Naive thymus-derived CD4-positive, alpha-beta T cell (primary cell): ENCODE measurements around the gene NFATC2. TPM values are rescaled to one million over a fixed set of nuclear protein-coding genes. Genes with fewer than 3 reads are reported as not detected.

Source experiments
- ATAC-seq: fragments of 150-1000 bp; cut with Tn5 transposase; 2 replicates; pipeline ENCODE4 v1.10.0; 2021; ENCODE audit warnings: mild to moderate bottlenecking, moderate library complexity
- CTCF ChIA-PET: fragments of 350-600 bp; sonication (Branson Sonifier 250); formaldehyde crosslinking; loops from one replicate; lab custom pipeline; 2021; ENCODE audit warnings: antibody characterized with exemption; lab: Charles Lee
- POLR2A ChIA-PET: fragments of 350-600 bp; sonication (Branson Sonifier 250); formaldehyde crosslinking; loops from one replicate; lab custom pipeline; 2021; ENCODE audit warnings: antibody characterized with exemption, inconsistent platforms; lab: Charles Lee
- DNase-seq, 9 donors: peaks; one replicate each; pipeline versions ENCODE4 v3.0.0 to v3.0.0-alpha.2; 2020 to 2022; ENCODE audit warnings: mixed read lengths in 1 of 9
- H3K27ac ChIP-seq: one replicate; pipeline ENCODE4 v1.7.0; 2013; ENCODE audit warnings: mild to moderate bottlenecking, low read depth, low read length, moderate library complexity
- H3K27me3 ChIP-seq, 2 donors: one replicate each; pipeline ENCODE4 v1.7.0; 2013; ENCODE audit warnings: low read length in 2 of 2, mild to moderate bottlenecking in 2 of 2, moderate library complexity in 2 of 2; ENCODE audit not compliant: control insufficient read depth in 2 of 2, insufficient read depth in 2 of 2
- H3K36me3 ChIP-seq, 3 experiments: 1 replicate in 2 of 3; 2 replicates in 1 of 3; pipeline ENCODE4 v1.7.0; 2013; ENCODE audit warnings: low read length in 3 of 3, mild to moderate bottlenecking in 3 of 3, moderate library complexity in 1 of 3; ENCODE audit not compliant: insufficient read depth in 3 of 3, control insufficient read depth in 2 of 3
- H3K4me1 ChIP-seq, 2 donors: one replicate each; pipeline ENCODE4 v1.7.0; 2013; ENCODE audit warnings: low read length in 2 of 2, mild to moderate bottlenecking in 2 of 2, moderate library complexity in 1 of 2; ENCODE audit not compliant: control insufficient read depth in 2 of 2, insufficient read depth in 2 of 2
- H3K4me3 ChIP-seq: 2 replicates; pipeline ENCODE4 v1.7.0; 2013; ENCODE audit warnings: mild to moderate bottlenecking, low read length
- H3K9me3 ChIP-seq, 3 experiments: 1 replicate in 2 of 3; 2 replicates in 1 of 3; pipeline ENCODE4 v1.7.0; 2013; ENCODE audit warnings: low read length in 3 of 3; ENCODE audit not compliant: control insufficient read depth in 2 of 3
- H3K27ac Mint-ChIP-seq, 9 donors: one replicate each; pipeline ENCODE4 v1.8.0; 2020 to 2022; ENCODE audit warnings: mixed read lengths in 9 of 9, mild to moderate bottlenecking in 8 of 9, moderate library complexity in 5 of 9, inconsistent platforms in 2 of 9
- H3K27me3 Mint-ChIP-seq, 5 donors: one replicate each; pipeline ENCODE4 v1.8.0; 2021 to 2022; ENCODE audit warnings: mixed read lengths in 5 of 5, mild to moderate bottlenecking in 1 of 5
- H3K36me3 Mint-ChIP-seq, 5 donors: one replicate each; pipeline ENCODE4 v1.8.0; 2020 to 2022; ENCODE audit warnings: mixed read lengths in 5 of 5, mild to moderate bottlenecking in 3 of 5, inconsistent platforms in 1 of 5
- H3K4me1 Mint-ChIP-seq, 7 donors: one replicate each; pipeline ENCODE4 v1.8.0; 2020 to 2022; ENCODE audit warnings: mixed read lengths in 7 of 7, mild to moderate bottlenecking in 3 of 7, inconsistent platforms in 1 of 7
- H3K4me3 Mint-ChIP-seq, 10 donors: one replicate each; pipeline ENCODE4 v1.8.0; 2020 to 2022; ENCODE audit warnings: mild to moderate bottlenecking in 10 of 10, mixed read lengths in 10 of 10, moderate library complexity in 6 of 10, inconsistent platforms in 2 of 10
- H3K9me3 Mint-ChIP-seq, 11 donors: one replicate each; pipeline ENCODE4 v1.8.0; 2020 to 2022; ENCODE audit warnings: mixed read lengths in 11 of 11, mild to moderate bottlenecking in 4 of 11, inconsistent platforms in 1 of 11, moderate library complexity in 1 of 11
- intact Hi-C, 2 donors: fragments of 100-400 bp; cut with micrococcal nuclease; formaldehyde crosslinking; loops; one replicate each; pipeline ENCODE4 v1.15.1; 2023
- polyA plus RNA-seq, 2 donors: library from polyadenylated mRNA; unstranded; fragments of 300-500 nt; fragmentation: Illumina TruSeq; gene quantifications; one replicate each; pipeline ENCODE4 v1.2.3, GENCODE V29; 2021
- total RNA-seq, 6 experiments: library from RNA in 5 of 6; stranded (reverse) in 5 of 6; gene quantifications; 1 replicate in 5 of 6; 2 replicates in 1 of 6; pipeline ENCODE4 v1.2.3 and lab custom pipeline; 2021 to 2026

Gene NFATC2
- total and polyA plus RNA-seq, 7 experiments from 2014 or later: 16.6 to 66.8 (median 42.6) TPM

- Histone ChIP-seq H3K27ac (no peak overlapping the region), H3K27me3 (no peaks in the 10 kb centered on the region), H3K36me3 (no peaks in the 10 kb centered on the region), H3K9me3 (no peaks in the 10 kb centered on the region), H3K4me3 (no peak overlapping the region), H3K4me1 (no peaks in the 10 kb centered on the region)
- Mint-ChIP-seq H3K27me3 (peaks cover 0 to 5% (median 0%) of the 10 kb centered on the region in 5 donors), H3K27ac (no peak overlapping the region), H3K4me3 (no peak overlapping the region), H3K9me3 (peaks cover 0 to 5% (median 0%) of the 10 kb centered on the region in 11 donors), H3K36me3 (peaks cover 0 to 5% (median 0%) of the 10 kb centered on the region in 5 donors), H3K4me1 (peaks cover 0 to 3% (median 0%) of the 10 kb centered on the region in 7 donors)
- ChIA-PET CTCF (no interaction called here), POLR2A (no interaction called here)
- no peak for ATAC-seq
- intact Hi-C loops: no loop called here
- DNase-seq: no peak
These were observed 187.7 kb downstream of the NFATC2 start for GRCh38 chr20:51354769-51355319.

- intact Hi-C loops: no loop called here
- Mint-ChIP-seq H3K4me1 (peaks cover 0 to 3% (median 0%) of the 10 kb centered on the region in 7 donors), H3K27me3 (peaks cover 0 to 5% (median 0%) of the 10 kb centered on the region in 5 donors), H3K36me3 (peaks cover 0 to 5% (median 0%) of the 10 kb centered on the region in 5 donors), H3K9me3 (peaks cover 0 to 5% (median 0%) of the 10 kb centered on the region in 11 donors), H3K27ac (no peak overlapping the region), H3K4me3 (no peak overlapping the region)
- DNase-seq (no peak), ATAC-seq (no peak)
- no peaks in the 10 kb centered on the region for H3K9me3 ChIP-seq
- no peak overlapping the region for H3K27ac ChIP-seq
- ChIA-PET CTCF (no interaction called here), POLR2A (no interaction called here)
- no peaks in the 10 kb centered on the region for H3K4me1 ChIP-seq
- no peaks in the 10 kb centered on the region for H3K27me3 ChIP-seq
- no peaks in the 10 kb centered on the region for H3K36me3 ChIP-seq
- no peak overlapping the region for H3K4me3 ChIP-seq
These were observed 188.2 kb downstream of the NFATC2 start for GRCh38 chr20:51354191-51354768.

GRCh38 chr20:51353491-51353890 is 189.0 kb downstream of the NFATC2 start:
- Histone ChIP-seq H3K36me3 (no peaks in the 10 kb centered on the region), H3K27me3 (no peaks in the 10 kb centered on the region), H3K27ac (no peak overlapping the region), H3K4me1 (no peaks in the 10 kb centered on the region), H3K4me3 (no peak overlapping the region), H3K9me3 (no peaks in the 10 kb centered on the region)
- ATAC-seq: no peak
- intact Hi-C loops: no loop called here
- Mint-ChIP-seq H3K27ac (no peak overlapping the region), H3K4me3 (no peak overlapping the region), H3K4me1 (peaks cover 0 to 3% (median 0%) of the 10 kb centered on the region in 7 donors), H3K9me3 (peaks cover 0 to 4% (median 0%) of the 10 kb centered on the region in 11 donors), H3K27me3 (peaks cover 0 to 5% (median 0%) of the 10 kb centered on the region in 5 donors), H3K36me3 (peaks cover 0 to 5% (median 0%) of the 10 kb centered on the region in 5 donors)
- POLR2A ChIA-PET: no interaction called here
- DNase-seq: no peak
- CTCF ChIA-PET: no interaction called here

- peaks cover 0 to 5% (median 0%) of the 10 kb centered on the region in 5 donors for H3K27me3 Mint-ChIP-seq
- DNase-seq (no peak), ATAC-seq (no peak)
- no peak overlapping the region for H3K4me3 ChIP-seq
- H3K4me1 ChIP-seq: no peaks in the 10 kb centered on the region
- no peak overlapping the region for H3K27ac Mint-ChIP-seq
- no peak overlapping the region for H3K27ac ChIP-seq
- H3K4me1 Mint-ChIP-seq: peaks cover 0 to 3% (median 0%) of the 10 kb centered on the region in 7 donors
- H3K27me3 ChIP-seq: no peaks in the 10 kb centered on the region
- peaks cover 0 to 5% (median 0%) of the 10 kb centered on the region in 5 donors for H3K36me3 Mint-ChIP-seq
- no peaks in the 10 kb centered on the region for H3K9me3 ChIP-seq
- CTCF ChIA-PET: no interaction called here
- H3K36me3 ChIP-seq: no peaks in the 10 kb centered on the region
- intact Hi-C loops: no loop called here
- POLR2A ChIA-PET: no interaction called here
- peaks cover 0 to 2% (median 0%) of the 10 kb centered on the region in 11 donors for H3K9me3 Mint-ChIP-seq
- H3K4me3 Mint-ChIP-seq: no peak overlapping the region
These were observed 189.7 kb downstream of the NFATC2 start for GRCh38 chr20:51352791-51353190.

- ATAC-seq (no peak), DNase-seq (no peak)
- Mint-ChIP-seq H3K36me3 (peaks cover 0 to 6% (median 0%) of the 10 kb centered on the region in 5 donors), H3K27me3 (no peaks in the 10 kb centered on the region), H3K9me3 (peaks cover 0 to 2% (median 0%) of the 10 kb centered on the region in 11 donors), H3K27ac (no peak overlapping the region), H3K4me3 (no peak overlapping the region), H3K4me1 (peaks cover 0 to 3% (median 0%) of the 10 kb centered on the region in 7 donors)
- ChIA-PET CTCF (interaction anchor here (0.6 kb wide), 1 partner anchor 852 kb away, joined by 5 read pairs; no protein-coding TSS in a partner anchor), POLR2A (no interaction called here)
- Histone ChIP-seq H3K36me3 (no peaks in the 10 kb centered on the region), H3K4me3 (no peak overlapping the region), H3K27me3 (no peaks in the 10 kb centered on the region), H3K27ac (no peak overlapping the region), H3K4me1 (no peaks in the 10 kb centered on the region), H3K9me3 (no peaks in the 10 kb centered on the region)
- intact Hi-C loops: no loop called here
These were observed 191.4 kb downstream of the NFATC2 start for GRCh38 chr20:51350941-51351631.

GRCh38 chr20:51348876-51349275 is 193.6 kb downstream of the NFATC2 start:
- Mint-ChIP-seq H3K36me3 (peaks cover 0 to 10% (median 0%) of the 10 kb centered on the region in 5 donors), H3K4me3 (no peak overlapping the region), H3K27ac (no peak overlapping the region), H3K27me3 (peaks cover 0 to 5% (median 0%) of the 10 kb centered on the region in 5 donors), H3K4me1 (peaks cover 0 to 2% (median 0%) of the 10 kb centered on the region in 7 donors), H3K9me3 (peaks cover 0 to 4% (median 1%) of the 10 kb centered on the region in 11 donors)
- ChIA-PET POLR2A (no interaction called here), CTCF (interaction anchor here (0.6 kb wide), 1 partner anchor 23 kb away, joined by 3 read pairs; no protein-coding TSS in a partner anchor)
- H3K36me3 ChIP-seq: no peaks in the 10 kb centered on the region
- H3K9me3 ChIP-seq: peaks cover 0 to 2% (median 0%) of the 10 kb centered on the region in 3 experiments
- H3K4me3 ChIP-seq: no peak overlapping the region
- no peaks in the 10 kb centered on the region for H3K27me3 ChIP-seq
- ATAC-seq: no peak
- no peak overlapping the region for H3K27ac ChIP-seq
- intact Hi-C loops: no loop called here
- DNase-seq: no peak
- no peaks in the 10 kb centered on the region for H3K4me1 ChIP-seq
